ENCODE results near the gene MYADM. TPM values are rescaled to one million over a fixed set of nuclear protein-coding genes. Genes with fewer than 3 reads are reported as not detected.

The MYADM gene
- total and polyA plus RNA-seq, 2 of the 13 experiments (the other 11 are each of a cell fraction or from before 2014, with no cell fraction given), result 19.9 to 38.1 TPM

GRCh38 chr19:53867225-53868090 lies at the start of gene MYADM (continued):
- TF ChIP-seq KMT2B (CRISPR knock-in tag; IDR thresholded peaks at IDR 0.05) (no peak), IRX3 (CRISPR knock-in tag; IDR thresholded peaks at IDR 0.05; ENCODE audit: borderline replicate concordance, low read depth) (no peak), BCL3 (CRISPR knock-in tag; IDR thresholded peaks at IDR 0.05) (peak; percentile 63; the same call in 1 of the 2 replicates), SRSF1 (optimal IDR thresholded peaks at IDR 0.05; ENCODE audit: low read depth, low read length) (no peak), ZNF674 (CRISPR knock-in tag; IDR thresholded peaks at IDR 0.05; ENCODE audit: low read depth) (no peak), YEATS4 (CRISPR knock-in tag; IDR thresholded peaks at IDR 0.05; ENCODE audit: borderline replicate concordance) (peak; percentile 39; the same call in 1 of the 2 replicates), ARID3A (IDR thresholded peaks at IDR 0.05; ENCODE audit: low read depth, low read length) (no peak), GLMP (CRISPR knock-in tag; IDR thresholded peaks at IDR 0.05; ENCODE audit: borderline replicate concordance) (no peak), HOXA3 (CRISPR knock-in tag; IDR thresholded peaks at IDR 0.05) (peak; percentile 65; the same call in 1 of the 2 replicates), MAX (IDR thresholded peaks at IDR 0.05) (peak; percentile 74), CCAR2 (optimal IDR thresholded peaks at IDR 0.05; ENCODE audit: low read depth, low read length) (no peak), HMG20B (CRISPR knock-in tag; conservative IDR thresholded peaks at IDR 0.05) (no peak), MED1 (CRISPR knock-in tag; IDR thresholded peaks at IDR 0.05) (peak; percentile 86), NR2F6 (IDR thresholded peaks at IDR 0.05) (peak; percentile 62), NR2F6 (CRISPR knock-in tag; IDR thresholded peaks at IDR 0.05) (peak; percentile 51), RFX5 (IDR thresholded peaks at IDR 0.05; ENCODE audit: low read depth, low read length) (peak; percentile 85), PHF21A (CRISPR knock-in tag; IDR thresholded peaks at IDR 0.05) (peak; percentile 61), CREB1 (IDR thresholded peaks at IDR 0.05) (peak; percentile 70), CREB1 (CRISPR knock-in tag; IDR thresholded peaks at IDR 0.05) (no peak), ARID2 (CRISPR knock-in tag; IDR thresholded peaks at IDR 0.05; ENCODE audit: borderline replicate concordance) (no peak), ZNF761 (CRISPR knock-in tag; conservative IDR thresholded peaks at IDR 0.05) (peak; percentile 92; the same call in 1 of the 2 replicates), PATZ1 (CRISPR knock-in tag; IDR thresholded peaks at IDR 0.05) (peak; percentile 100), ZNF709 (CRISPR knock-in tag; IDR thresholded peaks at IDR 0.05) (peak; percentile 71; the same call in 1 of the 2 replicates), ZNF557 (CRISPR knock-in tag; IDR thresholded peaks at IDR 0.05) (no peak), NAIF1 (CRISPR knock-in tag; IDR thresholded peaks at IDR 0.05; ENCODE audit: borderline replicate concordance) (no peak)

Measured in HepG2 (cell line).